Measurements from ENCODE around the gene CRYM.
"Not testable (repeated sequence)": the region's sequence is repeated elsewhere in the genome, so short reads cannot be mapped to it uniquely, and the experiment has no call there.

The CRYM gene

DNA sequence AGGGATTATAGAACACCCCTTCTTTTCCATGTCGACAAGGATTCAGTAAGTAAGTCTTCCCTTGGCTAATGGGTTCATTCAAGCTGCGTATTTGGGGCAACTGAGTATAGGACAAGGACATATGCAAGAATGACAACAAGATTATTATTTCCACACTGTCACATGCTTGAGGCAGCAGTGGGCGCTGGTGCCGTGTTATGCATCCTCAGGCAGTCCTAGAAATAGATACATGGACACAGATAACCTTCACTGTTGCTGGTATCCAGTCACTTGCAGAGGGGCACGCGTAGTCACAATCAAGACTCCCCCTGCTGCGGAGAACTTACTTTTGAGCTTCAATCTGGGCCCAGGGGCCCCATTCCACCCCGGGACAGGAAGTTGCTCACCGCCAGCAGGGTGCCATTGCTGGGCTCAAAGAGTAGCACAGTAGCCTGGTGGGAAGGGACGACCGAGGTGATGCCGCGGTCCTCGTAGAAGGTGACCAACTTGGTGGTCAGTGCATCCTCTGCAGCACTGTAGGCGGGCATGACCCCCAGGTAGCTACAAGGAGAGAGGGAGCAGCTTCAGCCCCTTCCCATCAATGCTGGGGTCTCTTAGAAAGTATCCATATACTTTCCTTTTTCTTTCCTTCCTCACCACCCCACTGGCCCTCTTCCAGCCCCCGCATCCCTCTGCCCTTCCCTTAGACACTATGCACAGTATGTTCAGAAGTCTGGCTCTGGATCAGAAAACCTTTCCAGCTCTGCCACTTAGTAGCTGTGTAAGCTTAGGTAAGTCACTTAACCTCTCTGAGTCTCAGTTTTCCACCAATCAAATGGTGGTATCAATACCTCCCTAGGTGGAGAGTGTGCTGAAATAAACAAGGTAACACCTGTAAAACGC is 804 bp downstream of the CRYM start:
- no peak for DNase-seq

DNA sequence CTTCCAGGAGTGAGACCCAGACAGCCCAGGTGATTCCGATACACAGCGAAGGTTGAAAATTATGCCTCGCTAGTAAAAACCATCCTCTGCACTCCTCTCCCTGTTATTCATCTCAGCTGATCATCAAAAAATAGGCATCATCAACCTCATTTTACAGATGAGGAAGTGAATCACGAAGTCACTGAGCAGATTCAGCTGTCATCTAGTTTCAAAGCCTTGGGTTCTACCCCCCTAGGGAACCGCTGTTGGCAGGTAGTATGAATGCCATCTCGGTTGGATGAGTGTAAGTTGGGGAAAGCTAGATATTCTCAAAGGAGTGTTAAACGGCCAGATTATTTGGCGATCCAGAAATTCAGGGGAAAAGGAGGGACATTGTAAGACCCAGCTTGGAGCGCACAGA is 2.0 kb downstream of the CRYM start:
- no peak for DNase-seq

- DNase-seq, result no peak
These were observed 2.6 kb downstream of the CRYM start for GRCh38 chr16:21275529-21275928.

GRCh38 chr16:21274172-21274726 is 3.8 kb downstream of the CRYM start:
- no peak for DNase-seq

- DNase-seq, result not testable (repeated sequence)
These were observed 5.3 kb downstream of the CRYM start for GRCh38 chr16:21272763-21273162.

GRCh38 chr16:21272253-21272652 is 5.8 kb downstream of the CRYM start:
- no peak for DNase-seq

DNA sequence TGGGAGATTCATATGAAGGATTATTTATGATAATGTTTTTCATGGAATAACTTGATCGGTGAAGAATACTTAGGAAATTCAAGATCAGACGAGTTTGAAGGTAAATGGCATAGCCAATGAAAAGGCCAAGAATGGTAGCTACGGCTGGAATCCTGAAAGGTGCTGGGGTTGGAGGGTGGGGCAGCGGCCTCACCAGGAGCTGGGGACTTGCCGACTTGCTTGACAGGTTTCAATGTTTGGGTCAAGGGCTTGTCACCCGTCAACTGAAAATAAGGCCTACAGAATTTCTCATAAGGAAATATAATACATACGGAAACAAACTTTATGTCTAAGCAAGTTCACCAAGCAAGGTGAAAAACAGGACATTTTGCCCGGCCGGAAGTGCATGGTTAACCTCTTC is 9.9 kb downstream of the CRYM start:
- no peak for DNase-seq

DNA sequence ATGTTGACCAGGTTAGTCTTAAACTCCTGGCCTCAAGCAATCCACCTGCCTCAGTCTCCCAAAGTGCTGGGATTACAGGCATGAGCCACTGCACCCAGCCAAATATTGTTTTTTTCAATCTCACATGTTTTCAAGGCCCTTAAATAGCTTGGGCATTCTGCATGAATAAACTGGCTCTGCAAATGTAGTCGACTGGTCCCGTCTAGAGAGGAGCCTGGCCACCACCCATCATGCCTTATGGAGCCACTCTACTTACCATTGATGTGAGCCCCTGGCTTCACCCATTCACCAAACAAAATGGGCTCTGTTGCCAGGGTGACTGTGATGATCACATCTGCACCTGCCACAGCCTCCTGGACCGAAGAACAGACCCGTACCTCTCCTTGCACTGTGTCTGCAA is 10.8 kb downstream of the CRYM start:
- no peak for DNase-seq

DNA sequence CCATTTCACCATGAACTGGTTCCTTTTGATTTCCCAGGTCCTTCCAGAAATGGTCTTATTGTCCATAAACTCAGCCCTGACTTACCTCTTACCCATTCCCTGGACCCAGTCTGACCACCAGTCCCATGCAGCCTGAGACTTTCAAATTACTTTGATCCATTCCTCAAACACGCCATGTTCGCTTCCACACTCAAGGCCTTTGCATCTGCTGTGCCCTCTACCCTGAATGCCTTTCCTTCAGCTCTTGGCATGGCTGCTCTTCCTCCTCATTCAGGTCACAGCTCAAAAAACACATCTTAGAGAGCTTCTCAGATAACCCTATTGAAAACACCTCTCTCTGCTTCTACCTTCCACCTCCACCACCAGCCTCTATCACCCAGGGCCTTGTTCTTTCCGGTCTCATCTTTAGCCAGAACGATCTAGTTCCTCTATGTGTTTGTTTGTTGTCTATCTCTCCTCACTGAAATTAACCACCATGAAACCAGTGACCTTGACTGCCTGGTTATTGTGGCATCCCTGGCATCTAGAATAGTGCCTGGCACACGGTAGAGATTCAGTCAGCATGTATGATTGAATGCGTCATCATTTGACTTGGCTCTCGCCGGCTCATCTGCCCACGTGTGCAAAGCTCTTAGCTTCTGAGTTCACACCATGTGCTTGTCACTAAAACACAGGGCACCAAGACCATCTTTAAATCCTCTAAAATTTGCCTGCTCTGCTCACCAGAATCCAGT is 12.8 kb downstream of the CRYM start:
- no peak for DNase-seq

DNA sequence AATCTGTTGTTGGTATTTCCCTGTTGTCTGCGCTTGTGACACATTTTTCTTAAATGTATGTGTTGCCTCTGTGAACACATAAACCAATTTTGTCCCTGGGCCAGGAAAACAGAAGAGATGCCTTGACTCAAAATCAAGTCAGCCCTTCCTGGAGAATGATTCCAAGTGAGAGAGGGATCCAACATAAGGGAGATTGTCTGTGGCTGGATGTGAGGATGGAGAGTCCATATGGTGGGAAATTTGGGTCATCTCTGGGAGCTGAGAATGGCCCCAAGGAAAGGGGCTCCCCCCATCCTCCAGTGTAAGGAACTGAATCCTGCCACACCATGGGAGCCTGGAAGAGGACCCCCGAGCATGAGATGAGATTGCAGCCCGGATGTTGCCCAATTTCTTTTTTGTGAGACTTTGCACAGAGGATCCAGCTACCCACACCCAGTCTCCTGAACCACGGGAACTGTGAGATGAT is 13.5 kb downstream of the CRYM start:
- DNase-seq, result peak in 1 of 2 donors; percentile 7

- no peak for DNase-seq
These were observed 14.2 kb downstream of the CRYM start for GRCh38 chr16:21263640-21264570.

- DNase-seq, result no peak
These were observed 15.1 kb downstream of the CRYM start for GRCh38 chr16:21262779-21263639.

- DNase-seq, result no peak
These were observed 17.0 kb downstream of the CRYM start for GRCh38 chr16:21260870-21261791.

DNA sequence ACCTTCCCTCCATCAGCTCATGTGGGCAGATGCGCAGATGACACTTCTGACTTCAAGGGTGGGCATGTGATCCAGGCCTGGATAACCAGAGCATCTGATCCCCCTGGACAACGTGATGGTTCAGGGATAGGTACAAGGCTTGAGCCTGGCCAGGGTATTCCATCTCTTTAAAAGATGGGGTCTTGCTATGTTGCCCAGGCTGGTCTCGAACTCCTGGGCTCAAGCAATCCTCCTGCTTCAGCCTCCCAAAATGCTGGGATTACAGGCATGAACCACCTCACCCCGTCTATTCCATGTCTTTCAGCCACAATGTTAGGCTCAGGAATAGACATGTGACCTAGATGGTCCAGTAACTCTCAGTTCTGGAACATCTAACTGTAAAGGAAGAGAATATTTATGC is 20.8 kb downstream of the CRYM start:
- DNase-seq, result no peak

- DNase-seq, result no peak
These were observed 21.5 kb downstream of the CRYM start for GRCh38 chr16:21256636-21257035.

- no peak for DNase-seq
These were observed 24.6 kb downstream of the CRYM start for GRCh38 chr16:21253470-21253869.

GRCh38 chr16:21250072-21250923 is 27.8 kb downstream of the CRYM start:
- no peak for DNase-seq

DNA sequence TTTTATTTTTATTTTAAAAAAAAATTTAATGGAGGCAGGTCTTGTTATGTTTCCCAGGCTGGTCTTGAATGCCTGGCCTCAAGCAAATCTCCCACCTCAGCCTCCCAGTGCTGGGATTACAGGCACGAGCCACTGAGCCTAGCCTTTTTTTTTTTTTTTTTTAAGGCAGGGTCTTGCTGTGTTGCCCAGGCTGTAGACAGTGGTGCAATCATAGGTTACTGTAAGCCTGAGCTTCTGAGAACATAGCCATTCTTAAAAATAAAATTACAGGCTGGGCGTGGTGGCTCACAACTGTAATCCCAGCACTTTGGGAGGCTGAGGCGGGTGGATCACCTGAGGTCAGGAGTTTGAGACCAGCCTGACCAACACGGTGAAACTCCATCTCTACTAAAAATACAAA is 29.9 kb downstream of the CRYM start:
- DNase-seq, result not testable (repeated sequence)

DNA sequence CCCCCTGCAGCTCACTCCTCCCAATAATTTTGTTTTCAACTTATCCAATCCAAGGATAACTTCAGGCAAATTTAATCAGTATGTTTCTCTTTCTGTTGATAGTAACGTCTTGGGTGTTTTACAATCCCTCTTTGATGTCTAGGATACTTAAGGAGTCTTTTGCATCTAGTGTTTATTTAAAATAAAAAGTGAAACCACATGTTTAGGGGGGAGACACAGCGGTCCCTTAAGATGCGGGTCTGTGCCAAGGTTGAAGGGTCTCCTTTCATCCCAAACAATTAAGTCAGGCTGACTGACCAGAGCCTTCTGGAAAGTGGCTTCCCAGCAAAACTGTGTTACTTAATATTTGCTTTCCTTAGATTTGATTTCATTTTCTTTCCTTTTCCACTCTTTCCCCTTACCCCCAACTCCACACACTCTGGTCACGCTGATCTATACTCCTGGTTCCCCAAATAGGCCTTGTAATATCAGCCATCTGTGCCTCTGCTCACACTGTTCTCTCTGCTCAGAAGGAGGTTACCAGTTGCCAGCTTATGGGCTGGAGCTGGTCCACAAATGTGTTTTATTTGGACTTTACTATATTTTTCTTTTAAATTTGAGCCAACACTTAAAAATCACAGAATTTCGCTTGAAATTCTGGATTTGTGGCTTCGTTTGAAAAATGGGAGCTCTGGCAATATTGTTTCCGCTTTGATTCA is 33.4 kb downstream of the CRYM start:
- DNase-seq, result no peak

Measured in hippocampal formation (tissue), 2 donors.